GM12878 (cell line): ENCODE results near the gene ZNF140. TPM values are rescaled to one million over a fixed set of nuclear protein-coding genes. Genes with fewer than 3 reads are reported as not detected.

Experiments
- CBFB ChIP-seq: IDR thresholded peaks from 2 replicates; pipeline ENCODE4 v1.6.1; 2016; ENCODE audit warnings: antibody characterized with exemption, low read depth
- CHD1 ChIP-seq: IDR thresholded peaks from 2 replicates; pipeline ENCODE4 v1.6.1; 2012; ENCODE audit warnings: low read depth, low read length, improper control_type of control experiment
- CHD4 ChIP-seq: fragments of 200-600 bp; sonication (generic); IDR thresholded peaks from 2 replicates; pipeline ENCODE4 v1.6.1; 2016; ENCODE audit warnings: mild to moderate bottlenecking
- CUX1 ChIP-seq: IDR thresholded peaks from 2 replicates; pipeline ENCODE4 v1.6.1; 2012; ENCODE audit warnings: improper control_type of control experiment, low read depth, low read length; ENCODE audit not compliant: insufficient replicate concordance
- MAX ChIP-seq: IDR thresholded peaks from 2 replicates; pipeline ENCODE4 v1.6.1; 2012; ENCODE audit warnings: low read depth, low read length, improper control_type of control experiment
- MXI1 ChIP-seq: fragments of 150-350 bp; IDR thresholded peaks from 2 replicates; pipeline ENCODE4 v1.6.1; 2011; ENCODE audit warnings: low read depth, mild to moderate bottlenecking, inconsistent platforms, low read length, improper control_type of control experiment
- MYC ChIP-seq: IDR thresholded peaks from 2 replicates; pipeline ENCODE4 v1.6.1; 2011; ENCODE audit warnings: mild to moderate bottlenecking, low read length, moderate library complexity, inconsistent platforms; ENCODE audit not compliant: insufficient read depth, insufficient replicate concordance, insufficient read length, severe bottlenecking
- PKNOX1 ChIP-seq: fragments of 450-650 bp; IDR thresholded peaks from 2 replicates; pipeline ENCODE4 v1.6.1; 2016; ENCODE audit warnings: mild to moderate bottlenecking
- RELB ChIP-seq: fragments of 450-650 bp; IDR thresholded peaks from 2 replicates; pipeline ENCODE4 v1.6.1; 2017; ENCODE audit warnings: low read depth, mild to moderate bottlenecking, moderate library complexity
- SREBF1 ChIP-seq: IDR thresholded peaks from 2 replicates; pipeline ENCODE4 v1.6.1; 2012; ENCODE audit warnings: mild to moderate bottlenecking, low read length
- USF1 ChIP-seq: IDR thresholded peaks from 2 replicates; pipeline ENCODE4 v1.6.1; 2011; ENCODE audit warnings: borderline replicate concordance, low read depth, mild to moderate bottlenecking, moderate library complexity, mixed read lengths, low read length; ENCODE audit not compliant: insufficient read depth; ENCODE audit errors: extremely low read length
- YBX1 ChIP-seq: fragments of 450-650 bp; IDR thresholded peaks from 2 replicates; pipeline ENCODE4 v1.6.1; 2016; ENCODE audit warnings: antibody characterized with exemption
- ZBTB40 ChIP-seq: fragments of 450-650 bp; IDR thresholded peaks from 2 replicates; pipeline ENCODE4 v1.6.1; 2016; ENCODE audit warnings: mild to moderate bottlenecking, moderate library complexity, borderline replicate concordance
- polyA plus RNA-seq, 11 experiments: library from polyadenylated mRNA; depleted of rRNA in 4 of 11; unstranded in 6 of 11; stranded (reverse) in 5 of 11; fragments of >200 nt; fragmentation: Nextera tagmentation in 4 of 11; fragmentation: Illumina TruSeq in 1 of 11; extraction: Ambion mirVana in 4 of 11; extraction: Trizol in 1 of 11; gene quantifications; 1 replicate in 1 of 11; 2 replicates in 10 of 11; pipeline versions ENCODE4 v1.2.1 to v1.2.3, GENCODE V29; 2011 to 2016; ENCODE audit warnings: inconsistent platforms in 2 of 11, missing spikeins in 2 of 11, low read depth in 1 of 11
- total RNA-seq, 4 experiments: library from RNA; depleted of rRNA in 3 of 4; stranded (reverse); fragments of >200 nt in 3 of 4; fragmentation: Illumina TruSeq in 1 of 4; extraction: Trizol in 1 of 4; gene quantifications; 2 replicates each; pipeline versions ENCODE4 v1.2.1 to v1.2.3, GENCODE V29; 2013 to 2021

The ZNF140 gene
- total and polyA plus RNA-seq, 10 of the 15 experiments (the other 5 are each of a cell fraction or from before 2014, with no cell fraction given), result 6.8 to 21.2 (median 14.7) TPM

GRCh38 chr12:133037207-133038005 is 43.3 kb upstream of the ZNF140 start, which contains the start of gene ZNF84 (continued):
- TF ChIP-seq RELB, result no peak
- peak; percentile 12; the same call in 1 of the 2 replicates for TF ChIP-seq PKNOX1
- peak; percentile 93 for TF ChIP-seq ZBTB40
- TF ChIP-seq CHD4, result no peak
- TF ChIP-seq SREBF1, result peak; percentile 56
- TF ChIP-seq MYC, result peak; percentile 66
- no peak for TF ChIP-seq CHD1
- TF ChIP-seq MAX, result peak; percentile 89
- TF ChIP-seq YBX1, result no peak
- no peak for TF ChIP-seq CBFB
- no peak for TF ChIP-seq CUX1
- TF ChIP-seq USF1, result peak; percentile 93
- TF ChIP-seq MXI1, result peak; percentile 85
